ENCODE data around the gene ZSCAN31. TPM values are rescaled to one million over a fixed set of nuclear protein-coding genes. Genes with fewer than 3 reads are reported as not detected.

Gene ZSCAN31
- total RNA-seq, 2 donors from 2014 or later, result 4.2 to 15.4 TPM

DNA sequence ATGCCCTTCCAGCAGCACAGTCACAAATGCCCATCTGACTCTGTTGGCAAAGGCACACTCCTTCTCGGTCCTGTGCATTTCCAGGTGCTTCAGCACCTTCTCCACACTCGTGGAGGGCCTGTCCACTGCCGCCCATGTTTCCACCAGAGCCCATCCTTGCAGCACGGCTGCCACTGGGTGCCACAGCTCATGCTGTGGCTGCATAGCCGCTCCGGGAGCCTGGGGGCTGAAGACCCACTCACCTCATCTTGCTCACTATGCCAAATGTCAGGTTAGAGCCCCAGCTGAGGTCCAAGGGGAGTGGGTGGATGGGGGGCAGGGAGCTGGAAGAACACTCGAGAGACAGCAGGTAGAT is 20.7 kb upstream of the ZSCAN31 start:
- Histone ChIP-seq H3K4me3 (no peak overlapping the region), H3K27ac (peak overlapping the region in 1 of 2 donors; percentile 82), H3K4me1 (ENCODE audit: control insufficient read depth in 1 of 2, low read depth in 2 of 2) (peaks cover 9 to 18% of the 10 kb centered on the region in 2 donors), H3K27me3 (replicated peaks; ENCODE audit: insufficient read depth) (no peaks in the 10 kb centered on the region), H3K36me3 (peaks cover 8% of the 10 kb centered on the region), H3K9me3 (no peaks in the 10 kb centered on the region)
- ATAC-seq (ENCODE audit: insufficient number of reproducible peaks, low FRiP score, low read depth) (no peak), DNase-seq (ENCODE audit: low spot score) (no peak)
- TF ChIP-seq, protein P1, sequence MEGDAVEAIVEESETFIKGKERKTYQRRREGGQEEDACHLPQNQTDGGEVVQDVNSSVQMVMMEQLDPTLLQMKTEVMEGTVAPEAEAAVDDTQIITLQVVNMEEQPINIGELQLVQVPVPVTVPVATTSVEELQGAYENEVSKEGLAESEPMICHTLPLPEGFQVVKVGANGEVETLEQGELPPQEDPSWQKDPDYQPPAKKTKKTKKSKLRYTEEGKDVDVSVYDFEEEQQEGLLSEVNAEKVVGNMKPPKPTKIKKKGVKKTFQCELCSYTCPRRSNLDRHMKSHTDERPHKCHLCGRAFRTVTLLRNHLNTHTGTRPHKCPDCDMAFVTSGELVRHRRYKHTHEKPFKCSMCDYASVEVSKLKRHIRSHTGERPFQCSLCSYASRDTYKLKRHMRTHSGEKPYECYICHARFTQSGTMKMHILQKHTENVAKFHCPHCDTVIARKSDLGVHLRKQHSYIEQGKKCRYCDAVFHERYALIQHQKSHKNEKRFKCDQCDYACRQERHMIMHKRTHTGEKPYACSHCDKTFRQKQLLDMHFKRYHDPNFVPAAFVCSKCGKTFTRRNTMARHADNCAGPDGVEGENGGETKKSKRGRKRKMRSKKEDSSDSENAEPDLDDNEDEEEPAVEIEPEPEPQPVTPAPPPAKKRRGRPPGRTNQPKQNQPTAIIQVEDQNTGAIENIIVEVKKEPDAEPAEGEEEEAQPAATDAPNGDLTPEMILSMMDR (IDR thresholded peaks at IDR 0.05), result no peak

DNA sequence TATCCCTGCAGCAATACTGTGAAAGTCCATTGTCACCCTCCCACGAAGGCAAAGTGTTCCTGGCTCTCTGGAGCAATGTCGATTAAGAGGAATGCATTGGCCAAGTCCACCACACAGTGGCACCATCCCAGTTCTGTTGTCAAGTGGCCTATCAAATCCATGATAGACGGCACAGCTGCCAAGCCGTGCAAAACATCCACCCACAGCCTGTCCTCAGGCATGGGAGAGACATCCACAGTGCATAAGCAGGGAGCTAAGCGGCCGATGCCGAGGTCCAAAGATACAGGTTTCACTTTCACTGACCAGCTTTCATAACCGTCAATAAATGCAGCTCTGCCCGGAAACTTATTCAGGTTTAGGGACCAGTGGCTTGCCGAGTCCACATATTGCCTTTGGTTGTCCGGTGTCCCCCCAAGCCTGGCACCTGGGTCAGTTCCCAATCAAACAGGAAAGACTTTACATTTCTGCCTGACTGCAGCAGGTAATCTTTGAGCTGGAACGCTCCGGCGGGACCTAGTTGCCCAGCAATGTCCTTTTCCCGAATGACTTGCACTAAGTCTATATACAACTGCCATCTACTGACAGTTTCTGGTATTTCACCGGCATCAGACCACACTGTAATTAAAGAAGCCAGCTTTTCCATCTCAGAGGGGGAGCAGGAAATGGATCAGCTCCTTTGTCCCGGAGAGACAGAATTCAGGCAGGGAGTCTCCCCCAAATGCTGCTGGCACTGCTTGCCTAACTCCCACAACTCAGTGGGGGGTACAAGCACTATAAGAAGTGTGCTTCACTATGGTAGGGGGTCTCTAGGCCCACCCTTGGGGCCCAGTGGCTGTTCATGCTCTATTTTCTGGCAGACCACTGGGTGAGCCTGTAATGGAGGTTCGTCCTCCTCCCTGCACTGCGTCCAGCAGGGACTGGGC is 20.1 kb upstream of the ZSCAN31 start:
- peak; percentile 91 for ATAC-seq (ENCODE audit: insufficient number of reproducible peaks, low FRiP score, low read depth)
- Histone ChIP-seq H3K9me3 (no peaks in the 10 kb centered on the region), H3K27me3 (replicated peaks; ENCODE audit: insufficient read depth) (no peaks in the 10 kb centered on the region), H3K27ac (peak overlapping the region; percentile 36 to 82), H3K36me3 (peaks cover 4% of the 10 kb centered on the region), H3K4me1 (ENCODE audit: control insufficient read depth in 1 of 2, low read depth in 2 of 2) (peaks cover 12 to 24% of the 10 kb centered on the region in 2 donors), H3K4me3 (peak overlapping the region; percentile 94)
- DNase-seq (ENCODE audit: low spot score), result peak; percentile 58
- TF ChIP-seq, protein P1 (IDR thresholded peaks at IDR 0.05), result peak; percentile 84

DNA sequence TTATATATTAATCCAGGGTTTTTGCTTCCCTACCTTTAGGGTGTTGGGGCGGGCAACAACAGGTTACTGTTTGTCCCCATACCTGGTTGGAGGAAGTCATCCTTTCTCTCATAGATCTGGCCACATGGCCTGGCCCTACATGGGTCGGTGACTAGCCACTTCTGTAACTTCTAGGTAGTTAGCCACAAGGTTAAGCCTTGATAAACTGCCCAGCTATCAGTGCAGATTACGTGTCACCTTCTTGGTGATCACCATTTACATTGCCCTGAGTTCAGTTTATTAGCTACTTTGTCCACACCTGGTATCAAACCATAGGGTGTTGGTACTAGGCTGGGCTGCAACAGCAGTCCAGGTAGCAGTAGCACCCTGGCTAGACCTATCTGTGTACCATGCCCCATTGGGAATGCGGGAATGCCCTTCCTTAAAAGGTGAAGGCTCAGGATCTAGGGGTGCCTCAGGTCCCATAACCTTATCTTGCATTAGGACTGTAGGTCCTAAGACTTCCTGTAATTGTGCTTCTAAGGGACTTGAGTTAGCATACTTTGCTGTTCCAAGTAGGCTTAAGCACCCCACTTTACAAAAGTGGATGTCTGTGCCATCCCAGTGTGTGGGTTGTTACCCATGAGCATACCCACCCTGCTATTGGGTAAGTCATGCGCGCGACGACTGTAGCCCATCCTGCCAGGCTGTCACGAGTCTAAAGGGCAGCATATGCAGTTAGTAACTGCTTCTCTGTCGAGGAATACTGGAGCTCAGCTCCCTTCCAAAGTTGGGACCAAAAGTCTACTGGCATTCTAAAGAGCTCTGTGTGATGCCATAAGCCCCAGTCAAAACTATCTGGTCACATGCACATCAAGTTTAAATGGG is 19.0 kb upstream of the ZSCAN31 start:
- H3K36me3 ChIP-seq, result no peaks in the 10 kb centered on the region
- no peak for DNase-seq (ENCODE audit: low spot score)
- peak overlapping the region; percentile 94 for H3K4me3 ChIP-seq
- H3K4me1 ChIP-seq (ENCODE audit: control insufficient read depth in 1 of 2, low read depth in 2 of 2), result peaks cover 20 to 33% of the 10 kb centered on the region in 2 donors
- ATAC-seq (ENCODE audit: insufficient number of reproducible peaks, low FRiP score, low read depth), result no peak
- H3K9me3 ChIP-seq, result no peaks in the 10 kb centered on the region
- no peaks in the 10 kb centered on the region for H3K27me3 ChIP-seq (replicated peaks; ENCODE audit: insufficient read depth)
- H3K27ac ChIP-seq, result peak overlapping the region; percentile 36 to 82
- TF ChIP-seq, protein P1 (IDR thresholded peaks at IDR 0.05), result no peak

DNA sequence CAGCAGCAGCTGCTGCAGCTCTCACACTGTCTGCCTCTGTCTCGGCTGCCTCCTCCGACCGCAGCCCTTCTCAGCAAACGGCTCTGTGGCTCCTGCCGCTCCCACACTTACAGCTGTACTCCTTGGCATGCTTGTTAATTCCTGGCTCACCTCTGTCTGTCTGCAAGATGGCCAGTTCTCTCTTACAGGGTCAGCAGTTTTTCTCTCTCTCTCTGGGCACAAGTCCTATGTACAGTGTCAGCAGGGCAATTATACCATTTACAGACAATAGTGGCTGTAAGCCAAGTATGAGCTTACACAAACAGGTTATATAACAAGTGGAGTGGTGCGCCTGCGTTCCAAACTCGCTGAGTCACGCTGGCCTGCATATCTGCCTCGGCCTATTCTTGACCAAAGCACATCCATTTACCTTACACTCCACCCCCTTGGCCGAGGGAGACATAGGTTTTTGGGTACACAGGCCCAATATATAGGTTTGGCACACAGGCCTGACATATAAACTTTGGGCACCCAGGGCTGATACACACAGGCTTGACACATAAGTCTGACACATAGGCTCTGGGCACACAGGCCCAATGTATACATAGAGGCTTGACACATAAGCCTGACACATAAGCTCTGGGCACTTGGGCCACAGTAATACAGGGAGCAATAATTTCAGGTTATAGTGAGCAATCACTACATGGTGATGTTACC is 18.2 kb upstream of the ZSCAN31 start:
- TF ChIP-seq, protein P1 (IDR thresholded peaks at IDR 0.05), result no peak
- Histone ChIP-seq H3K4me1 (ENCODE audit: control insufficient read depth in 1 of 2, low read depth in 2 of 2) (peaks cover 20 to 33% of the 10 kb centered on the region in 2 donors), H3K4me3 (no peak overlapping the region), H3K27ac (peak overlapping the region in 1 of 2 donors; percentile 82), H3K27me3 (replicated peaks; ENCODE audit: insufficient read depth) (no peaks in the 10 kb centered on the region), H3K9me3 (no peaks in the 10 kb centered on the region), H3K36me3 (no peaks in the 10 kb centered on the region)
- DNase-seq (ENCODE audit: low spot score) (no peak), ATAC-seq (ENCODE audit: insufficient number of reproducible peaks, low FRiP score, low read depth) (no peak)

Data from thoracic aorta (tissue), 2 donors.